HepG2 (cell line): Measurements from ENCODE around the gene SYS1. TPM values are rescaled to one million over a fixed set of nuclear protein-coding genes. Genes with fewer than 3 reads are reported as not detected.

Source experiments
- GLI4 ChIP-seq: sonication (generic); formaldehyde crosslinking; IDR thresholded peaks from 2 replicates; pipeline ENCODE4 v1.5.1; 2020; ENCODE audit warnings: missing genetic modification reagents, mild to moderate bottlenecking, moderate library complexity, borderline replicate concordance
- HOMEZ ChIP-seq: IDR thresholded peaks from 2 replicates; pipeline ENCODE4 v1.6.1; 2016; ENCODE audit warnings: low read depth
- HOXA5 ChIP-seq: sonication (generic); formaldehyde crosslinking; IDR thresholded peaks from 2 replicates; pipeline ENCODE4 v1.4.0; 2020; ENCODE audit warnings: missing genetic modification reagents
- IRF2 ChIP-seq: IDR thresholded peaks from 2 replicates; pipeline ENCODE4 v1.6.1; 2018; ENCODE audit warnings: missing genetic modification reagents, missing compliant biosample characterization
- MLLT10 ChIP-seq: sonication (generic); formaldehyde crosslinking; IDR thresholded peaks from 2 replicates; pipeline ENCODE4 v1.4.0; 2020; ENCODE audit warnings: missing genetic modification reagents
- MXD1 ChIP-seq: sonication (generic); formaldehyde crosslinking; IDR thresholded peaks from 2 replicates; pipeline ENCODE4 v1.4.0; 2020; ENCODE audit warnings: mild to moderate bottlenecking, missing genetic modification reagents
- PAWR ChIP-seq: sonication (generic); formaldehyde crosslinking; IDR thresholded peaks from 2 replicates; pipeline ENCODE4 v1.4.0; 2020; ENCODE audit warnings: missing genetic modification reagents, mild to moderate bottlenecking, borderline replicate concordance
- POGK ChIP-seq: sonication (generic); formaldehyde crosslinking; conservative IDR thresholded peaks from 2 replicates; pipeline ENCODE4 v1.8.0; 2022; ENCODE audit warnings: mild to moderate bottlenecking, moderate library complexity, missing genetic modification reagents
- SAP130 ChIP-seq: IDR thresholded peaks from 2 replicates; pipeline ENCODE4 v1.6.1; 2016; ENCODE audit warnings: low read depth
- SP140L ChIP-seq: sonication (generic); formaldehyde crosslinking; IDR thresholded peaks from 2 replicates; pipeline ENCODE4 v1.4.0; 2020; ENCODE audit warnings: missing genetic modification reagents, borderline replicate concordance
- ZGPAT ChIP-seq: IDR thresholded peaks from 2 replicates; pipeline ENCODE4 v1.6.1; 2016; ENCODE audit warnings: mild to moderate bottlenecking
- ZMYM2 ChIP-seq: sonication (generic); formaldehyde crosslinking; IDR thresholded peaks from 2 replicates; pipeline ENCODE4 v1.8.0; 2022; ENCODE audit warnings: mild to moderate bottlenecking, missing genetic modification reagents
- ZNF282 ChIP-seq: fragments of 450-650 bp; IDR thresholded peaks from 2 replicates; pipeline ENCODE4 v1.6.1; 2018; ENCODE audit not compliant: partially characterized antibody
- ZNF350 ChIP-seq: sonication (generic); formaldehyde crosslinking; IDR thresholded peaks from 2 replicates; pipeline ENCODE4 v1.4.0; 2020; ENCODE audit warnings: mild to moderate bottlenecking, low read depth, missing genetic modification reagents, borderline replicate concordance
- ZNF737 ChIP-seq: sonication (generic); formaldehyde crosslinking; IDR thresholded peaks from 2 replicates; pipeline ENCODE4 v1.5.0; 2020; ENCODE audit warnings: missing genetic modification reagents, mild to moderate bottlenecking, borderline replicate concordance
- ZNF800 ChIP-seq: sonication (generic); formaldehyde crosslinking; IDR thresholded peaks from 2 replicates; pipeline ENCODE4 v1.4.0; 2020; ENCODE audit warnings: missing genetic modification reagents
- ZNF816 ChIP-seq: sonication (generic); formaldehyde crosslinking; IDR thresholded peaks from 2 replicates; pipeline ENCODE4 v1.8.0; 2022; ENCODE audit warnings: missing genetic modification reagents, mild to moderate bottlenecking, borderline replicate concordance
- polyA plus RNA-seq, 8 experiments: library from polyadenylated mRNA; depleted of rRNA in 3 of 8; stranded (reverse) in 7 of 8; unstranded in 1 of 8; fragments of >200 nt; fragmentation: Illumina TruSeq in 4 of 8; extraction: Trizol in 4 of 8; gene quantifications; 2 replicates each; pipeline versions ENCODE4 v1.2.1 to v1.2.3, GENCODE V29; 2011 to 2016; ENCODE audit warnings: low read depth in 4 of 8, missing spikeins in 1 of 8, mixed read lengths in 1 of 8; ENCODE audit not compliant: insufficient read depth in 1 of 8
- total RNA-seq, 5 experiments: library from RNA; depleted of rRNA; stranded (reverse); fragments of >200 nt; fragmentation: Illumina TruSeq; extraction: Trizol; gene quantifications; 2 replicates each; pipeline ENCODE4 v1.2.3, GENCODE V29; 2016; ENCODE audit warnings: low read depth in 1 of 5
- TF ChIP-seq, protein P1 (sequence below): sonication (generic); formaldehyde crosslinking; IDR thresholded peaks from 2 replicates; pipeline ENCODE4 v1.5.0; 2020; ENCODE audit warnings: missing genetic modification reagents
- TF ChIP-seq, protein P2 (sequence below): sonication (generic); formaldehyde crosslinking; IDR thresholded peaks from 2 replicates; pipeline ENCODE4 v1.8.0; 2022; ENCODE audit warnings: mild to moderate bottlenecking, missing genetic modification reagents, moderate library complexity

SYS1 gene
- total and polyA plus RNA-seq, 2 of the 13 experiments (the other 11 are each of a cell fraction or from before 2014, with no cell fraction given) = 38.3 to 65.6 TPM

DNA sequence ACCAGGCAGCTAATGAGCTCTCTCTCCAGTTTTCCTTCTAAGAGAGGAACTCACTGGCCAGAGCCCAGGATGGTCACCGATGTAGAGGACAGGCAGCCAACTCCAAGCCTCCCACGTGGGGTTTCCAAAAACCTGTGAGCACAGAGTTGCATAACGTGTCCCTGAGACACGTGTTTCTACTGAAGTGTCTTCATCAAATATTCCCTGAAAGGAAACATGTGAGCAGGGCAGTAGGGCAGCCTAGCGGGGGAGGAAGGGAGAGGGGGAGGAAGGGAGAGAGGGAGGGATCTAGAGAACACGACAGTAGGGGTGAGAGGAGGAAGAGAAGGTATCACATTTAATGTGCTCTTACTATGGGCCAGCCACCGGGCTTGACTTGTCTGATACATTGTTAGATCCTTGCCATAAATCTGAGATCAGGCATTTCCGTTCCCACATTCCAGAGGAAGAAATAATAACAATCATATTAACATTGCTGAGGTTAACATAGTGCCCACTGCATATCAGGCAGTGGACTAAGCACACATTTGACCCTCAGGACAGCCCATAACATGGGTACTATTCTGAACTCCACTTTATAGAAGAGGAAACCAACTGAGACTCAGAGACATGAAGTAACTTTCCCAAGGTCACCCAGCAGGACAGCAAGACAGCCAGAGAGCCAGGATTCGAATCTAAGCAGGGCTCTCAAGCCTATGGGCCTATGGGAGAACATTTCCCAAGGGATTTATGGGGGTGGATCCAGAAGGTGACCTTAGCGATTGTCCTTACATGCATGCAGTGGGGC is 4.5 kb upstream of the SYS1 start (continued):
- TF ChIP-seq ZNF350 (CRISPR knock-in tag) = no peak
- TF ChIP-seq MXD1 (CRISPR knock-in tag) = no peak; the same call in 1 of the 2 replicates
- no peak for TF ChIP-seq ZNF737
- no peak for TF ChIP-seq ZGPAT
- TF ChIP-seq ZMYM2 (CRISPR knock-in tag) = no peak
- no peak for TF ChIP-seq ZNF282
- no peak for TF ChIP-seq ZNF816 (CRISPR knock-in tag)
- TF ChIP-seq HOXA5 (CRISPR knock-in tag) = no peak
- no peak for TF ChIP-seq ZNF800 (CRISPR knock-in tag)
- TF ChIP-seq POGK (CRISPR knock-in tag) = no peak
- no peak for TF ChIP-seq GLI4
- TF ChIP-seq, protein P1, sequence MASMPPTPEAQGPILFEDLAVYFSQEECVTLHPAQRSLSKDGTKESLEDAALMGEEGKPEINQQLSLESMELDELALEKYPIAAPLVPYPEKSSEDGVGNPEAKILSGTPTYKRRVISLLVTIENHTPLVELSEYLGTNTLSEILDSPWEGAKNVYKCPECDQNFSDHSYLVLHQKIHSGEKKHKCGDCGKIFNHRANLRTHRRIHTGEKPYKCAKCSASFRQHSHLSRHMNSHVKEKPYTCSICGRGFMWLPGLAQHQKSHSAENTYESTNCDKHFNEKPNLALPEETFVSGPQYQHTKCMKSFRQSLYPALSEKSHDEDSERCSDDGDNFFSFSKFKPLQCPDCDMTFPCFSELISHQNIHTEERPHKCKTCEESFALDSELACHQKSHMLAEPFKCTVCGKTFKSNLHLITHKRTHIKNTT (CRISPR knock-in tag) = no peak
- TF ChIP-seq SAP130 (CRISPR knock-in tag) = peak; percentile 90
- no peak for TF ChIP-seq PAWR (CRISPR knock-in tag)
- TF ChIP-seq MLLT10 (CRISPR knock-in tag) = no peak
- no peak for TF ChIP-seq SP140L (CRISPR knock-in tag)
- TF ChIP-seq, protein P2, sequence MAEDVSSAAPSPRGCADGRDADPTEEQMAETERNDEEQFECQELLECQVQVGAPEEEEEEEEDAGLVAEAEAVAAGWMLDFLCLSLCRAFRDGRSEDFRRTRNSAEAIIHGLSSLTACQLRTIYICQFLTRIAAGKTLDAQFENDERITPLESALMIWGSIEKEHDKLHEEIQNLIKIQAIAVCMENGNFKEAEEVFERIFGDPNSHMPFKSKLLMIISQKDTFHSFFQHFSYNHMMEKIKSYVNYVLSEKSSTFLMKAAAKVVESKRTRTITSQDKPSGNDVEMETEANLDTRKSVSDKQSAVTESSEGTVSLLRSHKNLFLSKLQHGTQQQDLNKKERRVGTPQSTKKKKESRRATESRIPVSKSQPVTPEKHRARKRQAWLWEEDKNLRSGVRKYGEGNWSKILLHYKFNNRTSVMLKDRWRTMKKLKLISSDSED (CRISPR knock-in tag) = no peak
- TF ChIP-seq HOMEZ (CRISPR knock-in tag) = no peak; the same call in 1 of the 2 replicates
- peak; percentile 13; the same call in 1 of the 2 replicates for TF ChIP-seq IRF2
